NOMO-1 treated with DMSO at 0.1 percent for 48 hours (cell line): ENCODE results near the gene SREBF1.

ENCODE experiments used
- DNase-seq: peaks from one replicate; lab custom pipeline; 2025; ENCODE audit not compliant: unreplicated experiment; lab: John Stamatoyannopoulos, UW

SREBF1 gene

DNA sequence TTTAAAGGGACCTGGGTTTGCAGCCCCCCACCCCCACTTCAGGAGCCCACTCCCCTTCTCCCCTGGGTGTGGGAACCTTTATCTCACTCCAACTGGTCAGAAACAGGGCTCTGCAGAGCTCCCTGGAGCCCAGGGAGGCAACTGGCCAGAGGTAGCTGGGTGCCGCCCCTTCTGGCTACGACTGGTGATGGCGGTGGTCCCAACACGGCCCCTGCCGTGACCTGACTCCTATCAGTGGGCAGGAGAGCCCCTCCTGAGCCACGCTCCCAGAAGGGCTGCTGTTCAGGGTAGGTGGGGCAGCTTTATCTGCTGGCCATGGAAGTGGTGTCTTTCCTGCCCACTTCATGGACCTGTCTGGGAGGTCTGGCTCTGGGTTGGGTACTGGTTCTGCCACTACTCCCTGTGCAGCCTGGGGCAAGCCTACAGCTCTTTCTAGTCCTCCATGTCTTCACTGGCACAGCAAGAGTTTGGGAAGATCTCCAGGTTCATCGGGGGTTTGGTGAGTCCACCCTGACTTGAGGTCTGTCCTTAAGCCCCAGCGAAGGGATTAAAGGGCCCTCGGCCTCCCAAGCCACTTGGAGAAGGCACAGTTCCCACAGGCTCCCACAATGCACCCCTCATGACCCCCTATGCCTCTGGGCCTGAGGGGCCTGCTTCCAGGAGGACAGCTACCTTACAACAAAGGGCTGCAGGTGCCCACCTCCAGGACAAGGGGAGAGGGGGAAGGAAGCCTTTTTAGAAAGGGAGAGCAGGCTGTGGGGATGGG lies 5.5 kb upstream of the SREBF1 start:
- no peak for DNase-seq

DNA sequence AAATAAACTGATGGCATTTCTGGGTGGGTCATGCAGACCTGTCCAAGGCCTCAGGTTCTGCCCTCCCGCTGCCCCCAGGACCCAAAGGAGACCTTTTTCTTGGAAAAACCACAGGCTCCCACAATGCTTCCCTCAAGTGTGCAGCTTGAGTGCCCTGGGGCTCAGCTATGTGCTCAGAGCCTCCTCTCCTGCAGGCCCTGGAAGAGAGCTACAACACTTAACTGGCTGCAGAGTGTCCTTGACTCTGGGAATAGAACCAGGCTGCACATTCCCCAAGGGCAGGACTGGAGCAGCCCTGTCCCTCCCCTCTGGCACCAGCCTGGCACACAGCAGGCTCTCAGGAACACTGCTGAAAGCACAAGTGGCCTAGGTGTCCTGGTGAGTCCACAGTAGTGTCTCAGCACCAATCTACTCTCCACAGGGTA lies 4.8 kb upstream of the SREBF1 start:
- no peak for DNase-seq

DNA sequence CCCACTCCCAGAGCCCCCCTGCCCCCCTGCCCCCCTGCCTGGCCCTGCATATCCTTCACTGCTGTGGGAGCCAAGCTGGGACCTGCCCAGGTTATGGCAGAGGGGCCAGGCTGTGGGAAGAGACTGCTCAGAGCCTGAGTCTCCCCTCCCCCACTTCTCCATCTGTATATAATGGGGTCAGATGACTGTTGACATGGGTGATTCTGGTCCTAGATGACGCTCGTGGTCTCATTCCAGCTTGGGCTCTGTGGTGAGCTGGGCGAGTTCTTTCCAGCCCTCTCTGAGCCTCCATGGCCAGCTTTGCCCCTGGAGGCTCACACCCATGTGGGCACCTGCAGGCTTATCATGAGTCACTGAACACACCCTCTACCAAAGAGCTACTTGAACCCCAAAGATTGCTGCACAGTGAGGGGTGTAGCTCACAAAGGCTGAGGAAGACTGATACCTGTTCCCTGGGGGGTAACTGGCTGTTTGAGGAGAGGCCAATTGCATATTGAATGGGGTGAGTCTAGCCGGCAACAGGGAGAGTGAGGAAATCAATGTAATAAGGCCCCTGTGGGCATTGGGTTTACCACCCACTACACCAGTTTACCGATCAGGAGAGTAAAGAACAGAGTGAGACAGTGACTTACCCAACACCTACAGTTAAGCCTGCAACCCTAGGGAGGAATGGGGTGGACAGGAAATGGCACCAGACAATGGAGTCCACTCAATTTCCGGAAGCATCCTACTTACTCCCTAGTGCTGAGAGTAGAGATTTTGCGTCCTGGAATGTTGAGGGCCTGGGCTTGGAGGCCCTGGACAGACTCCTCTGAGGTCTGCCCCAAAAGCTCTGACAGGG lies 4.2 kb upstream of the SREBF1 start:
- DNase-seq, result no peak

DNA sequence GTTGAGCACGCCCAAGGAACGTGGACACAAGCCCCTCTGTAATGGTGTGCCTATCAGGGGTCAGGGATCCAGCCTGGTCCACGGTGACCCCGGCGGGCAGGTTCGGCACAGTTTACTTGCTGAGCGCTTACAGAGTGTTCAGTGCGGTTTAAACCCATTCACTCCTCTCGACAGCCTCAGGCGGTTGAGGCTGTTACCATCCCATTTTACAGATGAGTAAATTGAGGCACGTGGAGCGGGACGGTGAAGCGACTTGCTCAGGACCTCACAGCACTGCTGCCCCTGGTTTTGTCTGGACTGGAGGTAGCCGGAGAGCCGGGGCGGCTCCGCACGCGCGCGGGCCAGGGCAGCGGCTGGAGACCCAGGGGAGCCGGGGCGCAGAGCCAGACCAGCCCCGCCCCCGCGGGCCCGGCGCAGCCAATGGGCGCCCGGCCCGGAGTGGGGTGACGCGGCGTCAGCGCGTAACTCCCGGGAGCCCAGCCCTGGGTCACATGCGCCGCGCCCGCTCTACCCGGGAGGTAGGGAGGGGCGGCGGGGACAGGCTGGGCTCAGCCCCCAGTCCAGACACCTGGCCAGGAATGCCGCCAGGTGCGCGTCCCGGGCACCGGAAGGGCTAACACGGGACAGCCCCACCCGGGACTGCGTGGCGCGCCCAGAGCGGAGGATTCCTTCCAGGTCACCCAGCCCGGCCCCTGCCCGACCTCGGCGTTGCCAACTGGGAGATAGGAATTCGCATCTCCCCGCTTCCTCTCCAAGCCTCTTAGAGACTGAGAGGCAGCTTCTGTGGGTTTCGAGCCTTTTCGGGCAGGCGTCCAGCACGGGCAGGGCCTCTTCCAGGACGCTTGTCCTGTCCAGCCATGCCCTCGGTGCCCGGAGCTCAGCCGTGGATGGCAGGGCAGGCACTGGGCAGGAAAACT lies 3.3 kb upstream of the SREBF1 start:
- DNase-seq, result peak; percentile 81

DNA sequence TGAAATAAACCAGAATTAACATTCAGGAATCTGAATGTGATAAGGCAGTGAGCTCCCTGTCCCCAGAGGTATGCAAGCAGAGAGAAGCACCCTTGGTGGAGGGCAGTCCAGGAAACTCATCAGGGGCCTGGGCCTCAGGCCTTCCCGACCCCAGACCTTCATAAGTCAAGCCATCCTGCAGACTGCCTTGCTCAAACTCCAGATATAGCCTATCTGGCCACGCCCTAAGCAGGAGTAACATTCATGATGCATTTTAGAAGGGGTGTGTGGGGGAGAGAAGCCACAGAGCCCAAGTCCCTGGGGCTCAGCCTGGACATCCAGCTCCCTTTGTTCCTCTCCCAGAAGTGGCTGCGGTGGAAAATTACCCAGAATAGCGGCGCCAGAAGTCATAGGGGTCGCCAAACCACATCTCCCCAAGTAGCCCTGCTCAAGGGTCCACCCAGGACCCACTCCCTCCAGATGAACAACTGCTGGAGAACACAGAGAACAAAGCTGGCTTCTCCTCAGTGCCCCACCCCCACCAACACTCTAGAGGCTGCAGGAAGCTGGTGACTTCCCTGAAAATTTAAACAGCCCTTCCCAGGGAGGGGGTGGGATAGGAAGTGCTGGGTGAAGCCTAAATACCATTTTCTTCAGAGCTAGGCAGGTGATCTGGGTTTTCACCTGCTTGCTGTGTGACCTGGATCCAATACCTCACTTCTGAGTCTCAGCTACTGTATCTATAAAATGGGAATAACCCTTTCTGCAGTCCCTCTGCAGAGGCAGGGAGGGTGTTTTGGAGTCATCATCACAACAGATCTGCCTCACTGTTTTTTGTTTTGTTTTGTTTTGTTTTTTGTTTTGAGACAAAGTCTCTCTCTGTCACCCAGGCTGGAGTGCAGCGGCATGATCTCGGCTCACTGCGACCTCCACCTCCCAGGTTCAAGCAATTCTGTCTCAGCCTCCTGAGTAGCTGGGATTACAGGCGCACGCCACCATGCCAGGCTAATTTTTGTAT lies 1.5 kb upstream of the SREBF1 start:
- DNase-seq, result peak; percentile 39

DNA sequence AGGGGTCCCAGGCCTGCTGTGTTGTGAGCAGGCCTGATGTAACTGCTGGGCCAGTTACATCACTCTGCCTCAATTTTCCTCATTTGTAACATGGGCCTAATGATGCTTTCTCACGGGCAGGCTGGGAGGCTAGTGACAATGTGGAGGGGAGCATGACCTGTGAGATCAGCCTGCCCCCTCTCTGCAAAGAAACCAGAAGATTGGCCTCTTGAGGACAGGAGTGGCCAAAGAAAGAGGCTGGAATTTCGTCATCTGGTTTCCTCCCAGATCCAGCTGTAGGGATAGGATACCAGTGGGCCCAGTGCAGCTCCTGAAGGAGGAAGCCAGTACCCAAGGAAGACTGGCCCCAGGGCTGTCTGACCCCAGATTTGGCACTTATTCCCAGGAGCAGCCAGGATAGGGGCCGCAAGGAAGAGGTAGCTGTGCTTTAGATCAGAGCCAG lies 615 bp upstream of the SREBF1 start:
- DNase-seq, result no peak

DNA sequence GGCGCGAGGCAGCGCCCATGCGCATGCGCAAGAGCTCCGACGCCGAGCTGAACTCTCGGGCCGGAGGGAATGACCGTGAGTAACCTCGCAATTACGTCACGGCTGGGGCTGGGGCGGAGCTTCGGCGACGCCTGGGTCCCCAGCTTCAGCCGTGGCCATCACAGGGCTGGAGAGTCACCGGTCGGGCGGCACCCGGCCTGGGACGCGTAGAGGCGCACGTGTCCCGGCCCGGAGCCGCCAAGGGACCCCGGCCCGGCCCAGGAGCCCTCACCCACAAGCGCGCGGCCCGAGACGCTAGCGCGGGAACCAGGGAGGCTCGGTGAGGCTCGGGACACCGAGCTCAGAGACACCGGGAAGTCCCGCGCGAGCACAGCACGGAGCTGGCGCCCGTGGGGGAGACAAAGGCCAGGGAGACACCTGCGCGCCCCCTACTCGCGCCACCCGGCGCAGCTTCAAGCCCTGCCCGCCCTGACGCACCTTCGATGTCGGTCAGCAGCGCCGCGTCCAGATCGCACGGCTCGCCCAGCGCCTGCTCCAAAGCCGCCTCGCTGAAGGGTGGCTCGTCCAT lies 452 bp downstream of the SREBF1 start:
- peak; percentile 86 for DNase-seq

DNA sequence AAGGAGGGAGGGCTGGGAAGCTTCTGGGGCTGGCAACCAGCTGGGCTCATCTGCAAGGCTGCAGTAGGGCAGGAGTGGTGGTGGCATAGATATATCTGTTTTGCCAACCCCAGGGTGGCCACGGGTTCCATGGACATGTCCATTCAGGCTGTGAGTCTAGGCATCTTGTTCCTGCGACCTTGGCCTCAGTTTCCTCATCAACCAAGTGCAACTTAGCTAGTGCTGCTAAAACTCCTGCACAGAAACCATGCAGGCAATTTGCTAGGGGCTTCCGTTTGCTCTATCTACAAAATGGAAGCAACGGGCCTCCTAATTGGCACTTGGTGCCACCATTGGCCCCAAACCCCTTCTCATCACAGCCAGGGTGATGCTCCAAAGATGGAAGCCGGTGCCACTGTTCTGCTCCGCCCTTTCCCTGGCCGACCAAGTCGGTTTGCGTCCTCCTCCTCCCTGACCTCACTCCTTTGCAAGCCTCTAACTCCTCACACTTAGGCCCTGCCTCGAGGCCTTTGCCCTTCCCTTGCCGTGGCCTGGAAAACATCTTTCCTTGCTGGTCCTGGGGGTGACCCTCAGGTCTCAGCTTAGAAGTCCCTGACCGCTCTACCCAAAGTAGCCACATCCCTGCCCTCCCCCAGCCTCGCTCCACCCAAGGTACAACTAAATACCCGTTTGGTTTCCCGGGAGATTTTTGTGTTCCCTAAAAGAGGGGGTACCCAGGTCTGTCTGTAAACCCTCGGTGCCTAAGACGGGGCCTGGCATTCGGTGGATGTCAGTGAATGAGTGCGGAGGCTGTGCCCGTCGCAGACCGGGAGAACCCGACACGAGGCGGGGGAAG lies 1.2 kb downstream of the SREBF1 start:
- no peak for DNase-seq

DNA sequence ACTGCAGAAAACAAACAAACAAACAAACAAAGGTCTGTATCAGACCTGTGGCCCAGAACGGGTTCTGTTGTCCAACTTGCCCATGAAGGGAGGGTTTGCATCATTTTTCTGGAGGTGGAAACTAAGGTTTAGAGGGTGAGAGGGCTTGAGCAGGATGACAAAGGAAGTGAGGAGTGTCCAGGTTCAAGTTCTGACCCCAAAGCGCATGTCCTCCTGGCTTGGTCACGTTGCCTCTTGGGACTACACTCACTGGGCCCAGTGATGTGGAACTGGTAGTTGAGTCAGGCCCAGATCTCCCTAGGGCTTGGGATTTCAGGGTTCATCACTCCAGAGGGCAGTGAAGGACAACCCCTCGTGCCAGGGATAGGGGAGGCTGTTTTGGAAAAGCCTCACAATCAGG lies 1.8 kb downstream of the SREBF1 start:
- no peak for DNase-seq

DNA sequence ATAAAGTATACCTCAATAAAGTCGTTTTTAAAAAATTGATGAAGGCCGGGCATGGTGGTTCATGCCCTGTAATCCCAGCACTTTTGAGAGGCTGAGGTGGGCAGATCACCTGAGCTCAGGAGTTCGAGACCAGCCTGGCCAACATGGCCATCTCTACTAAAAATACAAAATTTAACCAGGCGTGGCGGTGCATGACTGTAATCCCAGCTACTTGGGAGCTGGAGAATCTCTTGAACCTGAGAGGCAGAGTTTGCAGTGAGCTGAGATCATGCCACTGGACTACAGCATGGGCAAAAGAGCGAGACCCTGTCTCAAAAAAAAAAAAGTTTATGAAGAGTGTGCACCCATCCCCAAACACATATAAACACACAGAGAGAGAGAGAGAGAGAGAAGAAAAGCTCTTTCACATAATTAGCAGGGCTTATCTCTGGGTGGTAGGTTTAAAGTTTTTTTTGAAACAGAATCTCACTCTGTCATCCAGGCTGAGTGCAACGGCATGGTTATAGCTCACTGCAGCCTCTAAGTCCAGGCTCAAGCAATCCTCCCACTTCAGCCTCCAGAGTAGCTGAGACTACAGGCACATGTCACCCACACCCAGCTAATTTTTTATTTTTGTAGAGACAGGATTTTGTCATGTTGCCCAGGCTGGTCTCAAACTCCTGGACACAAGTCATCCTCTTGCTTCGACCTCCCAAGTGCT lies 3.0 kb downstream of the SREBF1 start:
- DNase-seq, result no peak

DNA sequence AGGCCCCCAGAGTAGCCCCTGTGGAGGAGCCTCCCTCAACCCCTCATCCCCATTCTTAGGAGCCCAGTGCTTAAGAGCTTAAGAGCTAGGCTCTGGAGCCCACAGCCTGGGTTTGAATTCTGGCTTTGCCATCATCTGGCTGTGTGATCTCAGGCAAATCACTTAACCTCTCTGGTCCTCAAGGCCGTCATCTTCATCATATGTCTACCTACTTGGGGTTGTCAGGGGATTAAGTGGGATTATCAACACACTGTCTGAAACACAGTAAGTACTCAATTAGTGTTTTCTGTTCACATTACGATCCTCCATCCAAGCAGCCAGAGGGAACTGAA lies 4.8 kb downstream of the SREBF1 start:
- no peak for DNase-seq

DNA sequence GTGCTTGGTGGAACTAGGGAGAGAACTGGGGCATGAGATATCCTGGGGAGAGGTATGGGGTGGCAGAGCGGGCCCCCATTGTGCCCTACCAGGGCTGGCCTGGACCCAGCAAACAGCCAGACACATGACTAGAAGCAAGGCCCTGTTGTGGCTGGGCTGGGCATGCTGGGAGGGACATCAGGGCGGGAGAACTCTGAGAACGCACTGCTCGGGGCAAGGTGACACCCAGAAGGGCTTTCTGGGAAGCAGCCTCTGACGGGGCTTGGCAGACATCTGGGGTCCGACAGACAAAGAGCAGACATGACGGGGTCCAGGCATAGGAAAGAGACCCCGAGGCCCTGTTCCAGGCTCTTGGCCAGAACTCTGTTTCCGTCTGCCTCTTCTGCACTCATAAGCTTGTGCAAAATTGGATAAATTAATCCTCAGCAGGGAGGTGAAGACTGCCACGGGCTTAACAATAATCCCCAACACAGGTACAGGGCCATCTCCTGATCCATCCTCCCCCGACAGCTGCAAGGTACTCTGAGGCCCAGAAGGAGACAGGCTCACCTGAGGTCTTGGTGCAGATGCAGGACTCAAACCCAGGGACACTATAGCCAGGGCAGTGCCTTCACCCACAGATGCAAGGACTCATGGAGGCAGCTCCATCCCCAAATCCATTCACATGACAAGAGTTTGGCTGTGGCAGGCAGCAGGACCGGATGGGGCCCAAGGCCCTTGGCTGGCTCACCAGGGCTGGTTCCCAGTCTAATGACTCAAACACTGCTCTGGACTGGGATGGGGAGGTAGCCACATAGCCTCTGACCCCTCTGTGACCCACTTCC lies 5.4 kb downstream of the SREBF1 start:
- no peak for DNase-seq

DNA sequence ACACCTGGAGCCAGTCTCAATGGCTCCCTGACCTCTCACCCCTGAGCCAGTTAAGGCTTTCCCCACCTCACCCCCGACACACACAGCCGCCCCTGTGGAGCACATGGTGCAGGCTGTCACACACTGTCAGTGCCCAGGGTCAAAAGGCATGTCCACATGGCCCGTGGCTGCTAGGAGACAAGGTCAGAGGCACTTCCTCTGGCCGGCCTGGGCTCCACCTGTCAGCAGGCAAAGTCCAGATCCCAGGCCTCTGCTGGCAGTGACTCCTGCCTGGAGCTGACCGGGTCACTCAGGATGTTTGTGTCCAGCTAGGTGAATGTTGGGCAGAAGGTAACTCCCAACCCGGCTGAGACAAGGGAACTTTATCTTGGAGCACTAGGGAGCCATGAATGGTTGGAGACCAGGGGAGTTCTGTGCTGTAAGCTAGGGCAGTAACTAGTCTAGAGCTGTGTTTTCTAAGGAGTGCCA lies 6.0 kb downstream of the SREBF1 start:
- no peak for DNase-seq

DNA sequence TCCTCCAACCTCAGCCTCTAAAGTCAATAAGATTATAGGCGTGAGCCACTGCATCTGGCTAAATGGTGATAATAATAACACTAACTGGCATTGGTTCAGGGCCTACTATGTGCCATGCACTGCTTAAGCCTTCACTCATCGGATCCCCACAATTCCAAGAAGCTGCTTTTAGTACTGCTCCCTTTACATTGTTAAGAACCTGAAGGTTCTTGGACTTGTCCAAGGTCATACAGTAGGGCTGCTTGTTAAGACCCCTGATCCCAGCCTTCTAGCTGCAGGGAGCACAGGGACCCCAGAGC lies 6.6 kb downstream of the SREBF1 start:
- no peak for DNase-seq

DNA sequence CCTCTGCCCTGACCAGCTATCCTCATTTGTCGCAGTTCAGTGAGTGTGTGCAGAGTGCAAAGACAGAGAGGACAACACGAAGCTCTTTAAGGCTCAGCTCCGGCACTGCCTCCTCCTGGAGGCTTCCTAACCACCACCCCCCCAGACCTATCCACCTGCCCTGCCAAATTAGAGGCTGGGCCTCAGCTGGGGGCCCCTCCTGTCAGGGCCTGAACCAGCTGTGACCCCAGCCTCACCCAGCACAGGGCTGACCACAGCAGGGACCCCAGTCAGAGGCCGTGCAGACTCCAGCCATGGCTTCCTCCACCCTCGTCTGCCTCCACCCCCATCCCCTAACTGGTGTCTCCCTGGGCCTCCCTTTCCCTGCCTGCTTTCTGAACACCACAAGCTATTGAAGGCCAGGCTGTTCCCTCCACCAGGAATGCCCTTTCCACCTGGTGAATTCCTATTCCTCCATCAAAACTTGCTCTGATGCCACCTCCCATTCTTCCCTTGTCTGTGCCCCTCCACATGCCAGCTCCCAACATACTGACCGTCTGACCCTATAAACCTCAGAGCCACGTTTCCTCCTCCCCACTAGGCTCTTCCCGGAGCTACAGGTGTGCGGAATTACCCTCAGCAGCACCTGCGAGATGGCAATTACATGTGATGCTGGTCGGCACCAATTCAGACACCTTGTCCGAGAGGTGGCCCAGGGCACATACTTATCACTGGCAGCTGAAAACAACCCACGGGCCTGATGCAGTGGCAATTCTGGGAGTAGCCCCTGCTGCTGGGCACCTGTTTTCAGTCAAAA lies 8.8 kb downstream of the SREBF1 start:
- no peak for DNase-seq

DNA sequence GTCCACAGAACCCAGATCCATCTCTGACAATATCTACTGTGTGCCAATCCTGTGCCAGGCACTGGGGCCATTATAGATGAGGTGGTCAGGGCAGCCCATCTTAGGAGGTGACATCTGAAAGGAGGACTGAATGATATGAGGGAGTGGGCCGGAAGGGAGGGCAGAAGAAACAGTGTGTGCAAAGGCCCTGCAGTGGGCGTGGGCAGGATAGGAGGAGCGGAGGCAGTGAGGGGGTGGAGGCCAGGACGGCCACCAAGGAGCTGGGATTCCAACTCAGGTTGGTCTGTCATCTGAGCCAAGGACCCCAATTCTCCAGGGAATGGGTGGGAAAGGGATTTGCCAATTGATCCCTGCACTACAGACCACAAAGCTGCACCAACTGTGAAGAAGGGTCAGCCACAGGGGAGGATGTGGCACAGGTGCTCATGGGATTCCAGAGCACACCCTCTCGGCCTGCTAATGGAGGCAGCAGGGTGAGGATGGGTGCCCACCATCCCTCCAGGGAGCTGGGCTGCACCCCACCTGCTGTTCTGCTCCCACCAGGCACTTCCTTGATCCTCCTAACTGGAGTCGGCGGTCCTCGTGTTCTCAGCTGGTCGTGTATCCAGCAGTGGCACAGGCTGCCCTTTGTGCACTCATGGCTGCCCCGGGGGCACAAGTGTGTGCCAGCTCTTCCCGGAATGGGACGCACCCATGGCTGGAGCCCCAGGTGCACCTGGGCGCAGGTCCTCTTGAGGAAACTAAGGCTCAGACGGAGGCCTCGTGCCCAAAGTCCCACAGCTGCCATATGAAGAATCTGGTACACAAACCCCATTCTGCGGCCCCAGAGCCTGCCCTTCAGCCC lies 9.6 kb downstream of the SREBF1 start:
- DNase-seq, result no peak
